CD4-positive, alpha-beta T cell treated with Interleukin-2 at 100 ng/mL for 4 hours (primary cell): ENCODE measurements around the gene C11orf42.
"Not testable (repeated sequence)": the region's sequence is repeated elsewhere in the genome, so short reads cannot be mapped to it uniquely, and the experiment has no call there.

Source experiments
- DNase-seq: peaks from one replicate; pipeline ENCODE4 v3.0.0-alpha.2; 2020; ENCODE audit warnings: low spot score

Gene C11orf42

GRCh38 chr11:6223854-6224253 lies 18.5 kb downstream of the C11orf42 start:
- DNase-seq: no peak

GRCh38 chr11:6224421-6224820 lies 19.1 kb downstream of the C11orf42 start:
- DNase-seq: no peak

- no peak for DNase-seq
These were observed 19.7 kb downstream of the C11orf42 start for GRCh38 chr11:6225024-6225423.

- no peak for DNase-seq
These were observed 20.5 kb downstream of the C11orf42 start for GRCh38 chr11:6225896-6226295.

- DNase-seq: peak; percentile 8
These were observed 23.2 kb downstream of the C11orf42 start for GRCh38 chr11:6228520-6228919.

- peak; percentile 29 for DNase-seq
These were observed 24.6 kb downstream of the C11orf42 start for GRCh38 chr11:6229911-6230310.

GRCh38 chr11:6232899-6233298 lies 27.5 kb downstream of the C11orf42 start:
- DNase-seq: no peak

GRCh38 chr11:6233984-6234386 lies 28.6 kb downstream of the C11orf42 start:
- no peak for DNase-seq

GRCh38 chr11:6234387-6235107 lies 29.2 kb downstream of the C11orf42 start, which contains the start of gene FHIP1B:
TSS of gene FHIP1B (minus strand) at chr11:6234636. CDS start at chr11:6224516, 10,120 bp downstream.
- DNase-seq: peak; percentile 100

- DNase-seq: no peak
These were observed 31.9 kb downstream of the C11orf42 start for GRCh38 chr11:6237266-6237665.

- DNase-seq: no peak
These were observed 32.5 kb downstream of the C11orf42 start for GRCh38 chr11:6237761-6238302.

GRCh38 chr11:6238902-6239301 lies 33.5 kb downstream of the C11orf42 start, which contains the start of gene CNGA4:
TSS of gene CNGA4 (plus strand) at chr11:6239089. CDS start at chr11:6239207, 118 bp downstream.
- no peak for DNase-seq

- no peak for DNase-seq
These were observed 34.8 kb downstream of the C11orf42 start for GRCh38 chr11:6240139-6240538.

- no peak for DNase-seq
These were observed 35.4 kb downstream of the C11orf42 start for GRCh38 chr11:6240781-6241180.

GRCh38 chr11:6241316-6241715 lies 36.0 kb downstream of the C11orf42 start:
- no peak for DNase-seq

- no peak for DNase-seq
These were observed 40.2 kb downstream of the C11orf42 start for GRCh38 chr11:6245536-6245935.

GRCh38 chr11:6248248-6248647 lies 42.9 kb downstream of the C11orf42 start:
- DNase-seq: no peak

- not testable (repeated sequence) for DNase-seq
These were observed 43.5 kb downstream of the C11orf42 start for GRCh38 chr11:6248897-6249296.

- DNase-seq: no peak
These were observed 44.6 kb downstream of the C11orf42 start for GRCh38 chr11:6249770-6250555.

GRCh38 chr11:6251120-6251733 lies 45.9 kb downstream of the C11orf42 start:
- peak; percentile 45 for DNase-seq

- DNase-seq: no peak
These were observed 46.7 kb downstream of the C11orf42 start for GRCh38 chr11:6251990-6252473.

- DNase-seq: no peak
These were observed 47.8 kb downstream of the C11orf42 start for GRCh38 chr11:6253197-6253596.
